ENCODE results near the gene HMCN2.
"Not testable (repeated sequence)": the region's sequence is repeated elsewhere in the genome, so short reads cannot be mapped to it uniquely, and the experiment has no call there.

The HMCN2 gene

GRCh38 chr9:130264414-130265350, 878 bp upstream of the HMCN2 start:
- no peak for DNase-seq

- DNase-seq: no peak
Observed at GRCh38 chr9:130266236-130267098, 907 bp downstream of the HMCN2 start.

- no peak for DNase-seq
Observed at GRCh38 chr9:130267930-130268329, 2.4 kb downstream of the HMCN2 start.

- no peak for DNase-seq
Observed at GRCh38 chr9:130268521-130269211, 3.1 kb downstream of the HMCN2 start.

- DNase-seq: no peak
Observed at GRCh38 chr9:130271473-130271872, 5.9 kb downstream of the HMCN2 start.

GRCh38 chr9:130275156-130275555, 9.6 kb downstream of the HMCN2 start:
- no peak for DNase-seq

GRCh38 chr9:130276121-130276520, 10.6 kb downstream of the HMCN2 start:
- no peak for DNase-seq

GRCh38 chr9:130276955-130277354, 11.4 kb downstream of the HMCN2 start:
- DNase-seq: no peak

- DNase-seq: not testable (repeated sequence)
Observed at GRCh38 chr9:130277525-130277924, 12.0 kb downstream of the HMCN2 start.

- no peak for DNase-seq
Observed at GRCh38 chr9:130283539-130284248, 18.1 kb downstream of the HMCN2 start.

- DNase-seq: no peak
Observed at GRCh38 chr9:130284249-130284625, 18.7 kb downstream of the HMCN2 start.

- DNase-seq: no peak
Observed at GRCh38 chr9:130284690-130285089, 19.1 kb downstream of the HMCN2 start.

GRCh38 chr9:130285271-130285670, 19.7 kb downstream of the HMCN2 start:
- DNase-seq: no peak

GRCh38 chr9:130286072-130286770, 20.7 kb downstream of the HMCN2 start:
- DNase-seq: no peak

- DNase-seq: no peak
Observed at GRCh38 chr9:130286781-130287428, 21.3 kb downstream of the HMCN2 start.

- no peak for DNase-seq
Observed at GRCh38 chr9:130287736-130288135, 22.2 kb downstream of the HMCN2 start.

- DNase-seq: no peak
Observed at GRCh38 chr9:130288393-130288792, 22.8 kb downstream of the HMCN2 start.

GRCh38 chr9:130288926-130289690, 23.5 kb downstream of the HMCN2 start:
- no peak for DNase-seq

- DNase-seq: no peak
Observed at GRCh38 chr9:130289711-130290241, 24.2 kb downstream of the HMCN2 start.

Measured in activated CD4-positive, alpha-beta T cell treated with anti-CD3 and anti-CD28 coated beads for 4 hours (primary cell).